Esophagus squamous epithelium (tissue), 5 donors: Measurements from ENCODE around the gene COMTD1. TPM values are rescaled to one million over a fixed set of nuclear protein-coding genes. Genes with fewer than 3 reads are reported as not detected.

Experiments
- DNase-seq: peaks from one replicate; lab custom pipeline; 2025; lab: John Stamatoyannopoulos, UW
- H3K27ac ChIP-seq, 4 donors: fragments of 200-600 bp; sonication (generic); one replicate each; pipeline ENCODE4 v1.5.1; 2016 to 2019; ENCODE audit warnings: mild to moderate bottlenecking in 1 of 4
- H3K27me3 ChIP-seq, 4 donors: fragments of 200-600 bp; sonication (generic); 1 replicate in 3 of 4; 2 replicates in 1 of 4; pipeline versions ENCODE4 v1.5.1 to v1.6.0; 2017 to 2021; ENCODE audit warnings: antibody characterized with exemption in 1 of 4
- H3K36me3 ChIP-seq, 3 donors: fragments of 200-600 bp; sonication (generic); one replicate each; pipeline ENCODE4 v1.5.1; 2016 to 2019
- H3K4me1 ChIP-seq, 3 donors: fragments of 200-600 bp; sonication (generic); one replicate each; pipeline ENCODE4 v1.5.1; 2017 to 2019
- H3K4me3 ChIP-seq, 4 donors: fragments of 200-600 bp; sonication (generic); 1 replicate in 3 of 4; 2 replicates in 1 of 4; pipeline ENCODE4 v1.5.1; 2016 to 2019; ENCODE audit warnings: mild to moderate bottlenecking in 2 of 4, moderate library complexity in 1 of 4
- H3K9me3 ChIP-seq, 3 donors: fragments of 200-600 bp; sonication (generic); one replicate each; pipeline ENCODE4 v1.5.1; 2016 to 2019
- POLR2A ChIP-seq, 4 donors: fragments of 450-650 bp; IDR thresholded peaks; one replicate each; pipeline ENCODE4 v1.6.1; 2017; ENCODE audit warnings: antibody characterized with exemption in 4 of 4, mild to moderate bottlenecking in 4 of 4, moderate library complexity in 3 of 4
- WGBS, 2 donors: methylation state at CpG; one replicate each; pipeline ENCODE4 v1.1.5; 2018; 5-methylcytosine and 5-hydroxymethylcytosine counted together
- intact Hi-C: fragments of 100-400 bp; cut with DNase I; formaldehyde crosslinking; loops from one replicate; pipeline ENCODE4 v1.15.0; 2022
- total RNA-seq, 4 donors: library from RNA; depleted of rRNA; stranded (reverse); fragments of >200 nt; gene quantifications; one replicate each; pipeline ENCODE4 v1.1.0, GENCODE V29; 2016
- TF ChIP-seq, protein P1 (sequence below), 6 experiments: fragments of 450-650 bp in 4 of 6; fragments of 200-600 bp in 2 of 6; sonication (generic) in 2 of 6; IDR thresholded peaks; one replicate each; pipeline ENCODE4 v1.5.1; 2016 to 2019; ENCODE audit warnings: antibody characterized with exemption in 6 of 6, mild to moderate bottlenecking in 4 of 6, moderate library complexity in 4 of 6
- donor health status: DM: yes; HTN: yes; CAD: no.

COMTD1 gene
- total RNA-seq, 4 donors from 2014 or later, result 87.8 to 139 (median 111) TPM

GRCh38 chr10:75280236-75280635, 44.5 kb upstream of the COMTD1 start:
- Histone ChIP-seq H3K4me3 (no peak overlapping the region), H3K27me3 (no peaks in the 10 kb centered on the region), H3K4me1 (peaks cover 14 to 53% (median 29%) of the 10 kb centered on the region in 3 donors), H3K9me3 (no peaks in the 10 kb centered on the region), H3K27ac (no peak overlapping the region), H3K36me3 (no peaks in the 10 kb centered on the region)
- DNase-seq, result no peak
- TF ChIP-seq POLR2A (IDR thresholded peaks at IDR 0.05), result no peak
- 41 to 58% methylated on average over 2 of the region's 2 CpGs for WGBS, 2 donors
- intact Hi-C loops, result no loop called here

- no peak for DNase-seq
- peaks cover 0 to 22% (median 0%) of the 10 kb centered on the region in 3 donors for H3K4me1 ChIP-seq
- H3K27ac ChIP-seq, result peak overlapping the region in 3 of 4 donors; percentile 48 to 87 (median 78)
- H3K27me3 ChIP-seq, result no peaks in the 10 kb centered on the region
- WGBS, 2 donors, result 63 to 69% methylated on average over 34 to 36 of the region's 46 CpGs
- H3K9me3 ChIP-seq, result no peaks in the 10 kb centered on the region
- intact Hi-C loops, result no loop called here
- H3K36me3 ChIP-seq, result no peaks in the 10 kb centered on the region
- TF ChIP-seq, protein P1, sequence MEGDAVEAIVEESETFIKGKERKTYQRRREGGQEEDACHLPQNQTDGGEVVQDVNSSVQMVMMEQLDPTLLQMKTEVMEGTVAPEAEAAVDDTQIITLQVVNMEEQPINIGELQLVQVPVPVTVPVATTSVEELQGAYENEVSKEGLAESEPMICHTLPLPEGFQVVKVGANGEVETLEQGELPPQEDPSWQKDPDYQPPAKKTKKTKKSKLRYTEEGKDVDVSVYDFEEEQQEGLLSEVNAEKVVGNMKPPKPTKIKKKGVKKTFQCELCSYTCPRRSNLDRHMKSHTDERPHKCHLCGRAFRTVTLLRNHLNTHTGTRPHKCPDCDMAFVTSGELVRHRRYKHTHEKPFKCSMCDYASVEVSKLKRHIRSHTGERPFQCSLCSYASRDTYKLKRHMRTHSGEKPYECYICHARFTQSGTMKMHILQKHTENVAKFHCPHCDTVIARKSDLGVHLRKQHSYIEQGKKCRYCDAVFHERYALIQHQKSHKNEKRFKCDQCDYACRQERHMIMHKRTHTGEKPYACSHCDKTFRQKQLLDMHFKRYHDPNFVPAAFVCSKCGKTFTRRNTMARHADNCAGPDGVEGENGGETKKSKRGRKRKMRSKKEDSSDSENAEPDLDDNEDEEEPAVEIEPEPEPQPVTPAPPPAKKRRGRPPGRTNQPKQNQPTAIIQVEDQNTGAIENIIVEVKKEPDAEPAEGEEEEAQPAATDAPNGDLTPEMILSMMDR (IDR thresholded peaks at IDR 0.05), result peak in 1 of 6 experiments; percentile 28
- no peak for TF ChIP-seq POLR2A (IDR thresholded peaks at IDR 0.05)
- peak overlapping the region; percentile 3 to 45 (median 16) for H3K4me3 ChIP-seq
These were observed 40.5 kb upstream of the COMTD1 start for GRCh38 chr10:75276069-75276872.

DNA sequence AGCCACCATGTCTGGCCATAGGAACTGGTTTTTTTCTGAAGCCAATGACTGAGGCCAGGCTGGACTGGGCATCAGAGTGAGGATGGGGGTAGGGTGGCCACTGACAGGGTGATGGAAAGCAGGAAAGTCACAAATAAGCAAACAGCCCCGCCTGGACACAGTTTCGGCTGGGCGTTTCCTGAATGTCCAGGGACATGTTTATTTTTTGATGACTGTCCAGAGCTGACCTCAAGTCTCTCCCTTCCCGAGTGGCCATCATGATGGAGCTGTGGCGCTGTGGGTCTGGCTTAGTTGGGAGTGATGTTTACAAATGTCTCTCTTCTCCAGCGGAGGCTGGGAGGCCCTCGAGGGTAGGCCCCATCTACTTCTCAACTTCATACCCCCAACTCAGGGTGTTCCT, 37.1 kb upstream of the COMTD1 start:
- 56 to 60% methylated on average over 7 of the region's 7 CpGs for WGBS, 2 donors
- intact Hi-C loops, result no loop called here
- H3K27ac ChIP-seq, result peak overlapping the region in 1 of 4 donors; percentile 25

GRCh38 chr10:75272094-75272493, 36.3 kb upstream of the COMTD1 start:
- no peak overlapping the region for H3K27ac ChIP-seq
- WGBS, 2 donors, result 83 to 85% methylated on average over 5 of the region's 5 CpGs
- no peaks in the 10 kb centered on the region for H3K36me3 ChIP-seq
- TF ChIP-seq, protein P1 (IDR thresholded peaks at IDR 0.05), result no peak
- no peak for TF ChIP-seq POLR2A (IDR thresholded peaks at IDR 0.05)
- H3K27me3 ChIP-seq, result no peaks in the 10 kb centered on the region
- H3K9me3 ChIP-seq, result no peaks in the 10 kb centered on the region
- H3K4me3 ChIP-seq, result no peak overlapping the region
- no peak for DNase-seq
- peaks cover 0 to 19% (median 0%) of the 10 kb centered on the region in 3 donors for H3K4me1 ChIP-seq
- intact Hi-C loops, result no loop called here

More for the DNA sequence above, 37.1 kb upstream of the COMTD1 start:
- no peak for DNase-seq
- Histone ChIP-seq H3K4me1 (peaks cover 0 to 19% (median 0%) of the 10 kb centered on the region in 3 donors), H3K36me3 (no peaks in the 10 kb centered on the region), H3K9me3 (no peaks in the 10 kb centered on the region), H3K4me3 (no peak overlapping the region), H3K27me3 (no peaks in the 10 kb centered on the region)
- TF ChIP-seq, protein P1 (IDR thresholded peaks at IDR 0.05), result no peak
- no peak for TF ChIP-seq POLR2A (IDR thresholded peaks at IDR 0.05)

DNA sequence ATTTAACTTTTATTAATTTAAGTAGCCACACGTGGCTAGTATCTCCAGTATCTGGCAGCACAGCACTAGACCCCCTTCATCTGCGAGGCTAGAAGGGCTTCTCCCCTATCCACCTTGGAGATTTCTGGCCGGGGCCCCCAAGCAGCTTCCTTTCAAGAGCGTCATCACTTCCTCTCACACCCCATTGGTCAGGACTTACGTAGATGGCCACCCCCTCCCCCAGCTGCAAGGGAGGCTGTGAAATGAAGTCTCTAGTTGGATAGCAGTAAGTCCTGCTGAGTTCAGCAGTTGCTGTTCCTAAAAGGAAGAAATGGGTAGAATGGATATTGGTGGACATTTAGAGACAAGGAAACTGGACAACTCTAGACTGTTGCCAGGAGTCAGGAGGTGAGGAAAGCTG, 33.8 kb upstream of the COMTD1 start:
- no peak for DNase-seq
- intact Hi-C loops, result no loop called here
- TF ChIP-seq, protein P1 (IDR thresholded peaks at IDR 0.05), result no peak
- no peak for TF ChIP-seq POLR2A (IDR thresholded peaks at IDR 0.05)
- Histone ChIP-seq H3K4me3 (no peak overlapping the region), H3K36me3 (no peaks in the 10 kb centered on the region), H3K4me1 (peaks cover 0 to 5% (median 0%) of the 10 kb centered on the region in 3 donors), H3K27ac (no peak overlapping the region), H3K27me3 (no peaks in the 10 kb centered on the region), H3K9me3 (no peaks in the 10 kb centered on the region)
- 89 to 94% methylated on average over 4 of the region's 5 CpGs for WGBS, 2 donors
